ENCODE measurements around the gene CORO2A.

The CORO2A gene

DNA sequence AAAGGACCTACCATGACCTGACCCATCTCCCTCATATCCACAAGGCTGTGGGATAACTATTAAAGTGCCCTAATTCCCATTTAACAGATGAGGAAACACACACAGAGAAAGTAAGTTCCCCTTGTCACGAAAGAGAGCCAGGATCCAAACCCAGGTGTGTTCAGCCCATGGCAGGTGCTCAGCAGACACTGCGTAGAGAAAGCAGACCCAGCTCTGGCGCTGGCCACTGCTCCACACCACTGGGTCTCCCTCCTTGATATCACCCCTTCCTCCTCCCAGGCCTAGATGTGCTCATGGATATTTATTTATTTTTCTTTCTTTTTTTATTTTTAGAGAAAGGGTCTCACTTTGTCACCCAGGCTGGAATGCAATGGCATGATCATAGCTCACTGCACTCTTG, 24.0 kb upstream of the CORO2A start:
- H3K4me2 ChIP-seq (ENCODE audit: low read length): no peak overlapping the region
- H3K9me3 ChIP-seq (ENCODE audit: insufficient read depth, low read length): no peaks in the 10 kb centered on the region
- H3K4me1 ChIP-seq (ENCODE audit: low read length): 0 out of 2 replicates have a peak, but pooled peaks cover 3% of the 10 kb centered on the region
- H3K27ac ChIP-seq (ENCODE audit: low read length): no peak overlapping the region
- H3K79me2 ChIP-seq (ENCODE audit: low read length): no peaks in the 10 kb centered on the region
- H3K4me3 ChIP-seq (ENCODE audit: low read length): no peak overlapping the region
- TF ChIP-seq EZH2phosphoT487 (IDR thresholded peaks at IDR 0.05; ENCODE audit: low read depth): no peak
- TF ChIP-seq, protein P1, sequence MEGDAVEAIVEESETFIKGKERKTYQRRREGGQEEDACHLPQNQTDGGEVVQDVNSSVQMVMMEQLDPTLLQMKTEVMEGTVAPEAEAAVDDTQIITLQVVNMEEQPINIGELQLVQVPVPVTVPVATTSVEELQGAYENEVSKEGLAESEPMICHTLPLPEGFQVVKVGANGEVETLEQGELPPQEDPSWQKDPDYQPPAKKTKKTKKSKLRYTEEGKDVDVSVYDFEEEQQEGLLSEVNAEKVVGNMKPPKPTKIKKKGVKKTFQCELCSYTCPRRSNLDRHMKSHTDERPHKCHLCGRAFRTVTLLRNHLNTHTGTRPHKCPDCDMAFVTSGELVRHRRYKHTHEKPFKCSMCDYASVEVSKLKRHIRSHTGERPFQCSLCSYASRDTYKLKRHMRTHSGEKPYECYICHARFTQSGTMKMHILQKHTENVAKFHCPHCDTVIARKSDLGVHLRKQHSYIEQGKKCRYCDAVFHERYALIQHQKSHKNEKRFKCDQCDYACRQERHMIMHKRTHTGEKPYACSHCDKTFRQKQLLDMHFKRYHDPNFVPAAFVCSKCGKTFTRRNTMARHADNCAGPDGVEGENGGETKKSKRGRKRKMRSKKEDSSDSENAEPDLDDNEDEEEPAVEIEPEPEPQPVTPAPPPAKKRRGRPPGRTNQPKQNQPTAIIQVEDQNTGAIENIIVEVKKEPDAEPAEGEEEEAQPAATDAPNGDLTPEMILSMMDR (IDR thresholded peaks at IDR 0.05; ENCODE audit: low read depth, low read length): no peak
- no peaks in the 10 kb centered on the region for H3K27me3 ChIP-seq (ENCODE audit: low read depth, low read length)
- H3K9ac ChIP-seq (ENCODE audit: low read length): no peak overlapping the region
- no peaks in the 10 kb centered on the region for H4K20me1 ChIP-seq (ENCODE audit: insufficient read depth, low read length)
- no peaks in the 10 kb centered on the region for H3K36me3 ChIP-seq (replicated peaks; ENCODE audit: low read depth, low read length)
- no peak overlapping the region for H2AFZ ChIP-seq (ENCODE audit: low read depth, low read length)

DNA sequence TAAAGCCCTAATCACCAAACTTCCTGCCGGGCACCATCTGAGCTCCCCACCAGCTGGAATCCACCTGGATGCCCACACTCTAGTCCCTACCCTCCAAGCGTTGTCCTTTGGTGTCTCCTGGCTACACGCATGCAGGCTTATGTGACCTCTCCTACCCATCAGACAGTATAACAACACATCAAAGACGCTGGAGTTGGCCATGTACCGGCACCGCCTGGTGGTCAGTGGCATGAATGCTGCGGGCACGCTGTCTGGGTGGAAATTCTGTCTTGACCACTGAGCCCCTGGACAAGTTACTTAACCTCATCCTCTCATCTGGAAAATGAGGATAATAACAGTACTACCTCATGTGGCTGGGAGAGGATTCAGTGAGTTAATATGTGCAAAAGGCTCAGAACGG, 23.4 kb upstream of the CORO2A start:
- TF ChIP-seq, protein P1 (IDR thresholded peaks at IDR 0.05; ENCODE audit: low read depth, low read length): peak; percentile 23
- TF ChIP-seq EZH2phosphoT487 (IDR thresholded peaks at IDR 0.05; ENCODE audit: low read depth): no peak
- Histone ChIP-seq H3K4me3 (ENCODE audit: low read length) (no peak overlapping the region), H3K27ac (ENCODE audit: low read length) (no peak overlapping the region), H3K4me2 (ENCODE audit: low read length) (no peak overlapping the region), H3K9ac (ENCODE audit: low read length) (no peak overlapping the region), H3K36me3 (replicated peaks; ENCODE audit: low read depth, low read length) (no peaks in the 10 kb centered on the region), H2AFZ (ENCODE audit: low read depth, low read length) (no peak overlapping the region), H4K20me1 (ENCODE audit: insufficient read depth, low read length) (no peaks in the 10 kb centered on the region), H3K79me2 (ENCODE audit: low read length) (no peaks in the 10 kb centered on the region), H3K9me3 (ENCODE audit: insufficient read depth, low read length) (no peaks in the 10 kb centered on the region), H3K27me3 (ENCODE audit: low read depth, low read length) (no peaks in the 10 kb centered on the region), H3K4me1 (ENCODE audit: low read length) (0 out of 2 replicates have a peak, but pooled peaks cover 3% of the 10 kb centered on the region)

DNA sequence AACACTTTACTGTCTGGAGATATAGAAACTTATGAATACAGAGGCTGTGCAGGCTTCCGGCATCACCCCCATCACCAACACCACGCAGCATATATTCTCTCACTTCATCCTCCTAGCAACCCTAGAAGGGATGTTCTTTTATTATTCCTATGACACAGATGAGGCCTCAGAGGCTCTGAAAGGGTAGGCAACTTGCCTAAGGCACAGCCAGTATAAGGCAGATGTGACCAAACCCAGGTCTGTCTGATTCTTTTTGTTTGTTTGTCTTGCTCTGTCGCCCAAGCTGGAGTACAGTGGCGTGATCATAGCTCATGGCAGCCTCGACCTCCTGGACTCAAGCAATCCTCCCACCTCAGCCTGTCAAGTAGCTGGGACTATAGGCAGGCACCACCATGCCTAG, 22.8 kb upstream of the CORO2A start:
- Histone ChIP-seq H3K4me3 (ENCODE audit: low read length) (no peak overlapping the region), H3K27ac (ENCODE audit: low read length) (no peak overlapping the region), H3K4me1 (ENCODE audit: low read length) (0 out of 2 replicates have a peak, but pooled peaks cover 3% of the 10 kb centered on the region), H3K36me3 (replicated peaks; ENCODE audit: low read depth, low read length) (no peaks in the 10 kb centered on the region), H3K4me2 (ENCODE audit: low read length) (no peak overlapping the region), H3K27me3 (ENCODE audit: low read depth, low read length) (no peaks in the 10 kb centered on the region), H4K20me1 (ENCODE audit: insufficient read depth, low read length) (no peaks in the 10 kb centered on the region), H2AFZ (ENCODE audit: low read depth, low read length) (no peak overlapping the region), H3K9me3 (ENCODE audit: insufficient read depth, low read length) (no peaks in the 10 kb centered on the region), H3K79me2 (ENCODE audit: low read length) (no peaks in the 10 kb centered on the region), H3K9ac (ENCODE audit: low read length) (no peak overlapping the region)
- TF ChIP-seq, protein P1 (IDR thresholded peaks at IDR 0.05; ENCODE audit: low read depth, low read length): no peak
- TF ChIP-seq EZH2phosphoT487 (IDR thresholded peaks at IDR 0.05; ENCODE audit: low read depth): no peak

DNA sequence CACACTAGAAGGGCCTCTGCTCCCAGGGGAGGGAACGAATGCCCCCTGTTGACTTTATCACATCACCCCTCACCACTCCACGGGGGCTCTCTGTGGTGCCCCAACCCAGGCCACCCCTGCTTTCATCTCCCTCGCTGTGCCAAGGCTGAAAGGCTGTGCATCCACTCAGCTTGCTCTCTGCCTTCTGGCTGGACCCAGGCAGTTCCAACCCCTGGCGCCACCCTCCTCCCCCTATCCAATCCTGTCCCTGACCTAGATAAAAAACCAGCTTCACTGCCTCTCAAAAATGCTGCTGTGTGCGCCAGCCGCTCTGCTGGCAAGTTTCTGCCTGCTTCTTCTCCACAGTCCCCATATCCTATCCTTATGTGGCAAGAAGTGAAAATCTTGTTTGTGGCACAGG, 22.4 kb upstream of the CORO2A start:
- H3K9me3 ChIP-seq (ENCODE audit: insufficient read depth, low read length): no peaks in the 10 kb centered on the region
- 0 out of 2 replicates have a peak, but pooled peaks cover 3% of the 10 kb centered on the region for H3K4me1 ChIP-seq (ENCODE audit: low read length)
- no peak overlapping the region for H3K27ac ChIP-seq (ENCODE audit: low read length)
- no peaks in the 10 kb centered on the region for H3K79me2 ChIP-seq (ENCODE audit: low read length)
- no peak overlapping the region for H3K4me3 ChIP-seq (ENCODE audit: low read length)
- H3K9ac ChIP-seq (ENCODE audit: low read length): no peak overlapping the region
- TF ChIP-seq, protein P1 (IDR thresholded peaks at IDR 0.05; ENCODE audit: low read depth, low read length): no peak
- no peak for TF ChIP-seq EZH2phosphoT487 (IDR thresholded peaks at IDR 0.05; ENCODE audit: low read depth)
- H2AFZ ChIP-seq (ENCODE audit: low read depth, low read length): no peak overlapping the region
- H3K27me3 ChIP-seq (ENCODE audit: low read depth, low read length): no peaks in the 10 kb centered on the region
- H4K20me1 ChIP-seq (ENCODE audit: insufficient read depth, low read length): no peaks in the 10 kb centered on the region
- H3K4me2 ChIP-seq (ENCODE audit: low read length): no peak overlapping the region
- H3K36me3 ChIP-seq (replicated peaks; ENCODE audit: low read depth, low read length): no peaks in the 10 kb centered on the region

Measured in OCI-LY3 (cell line).